ENCODE measurements around the gene SHC2. TPM values are rescaled to one million over a fixed set of nuclear protein-coding genes. Genes with fewer than 3 reads are reported as not detected.

SHC2 gene
- total and polyA plus RNA-seq, 2 donors (not counting 1 experiment from before 2014, with no cell fraction given) = 0.02 to 2.5 TPM

DNA sequence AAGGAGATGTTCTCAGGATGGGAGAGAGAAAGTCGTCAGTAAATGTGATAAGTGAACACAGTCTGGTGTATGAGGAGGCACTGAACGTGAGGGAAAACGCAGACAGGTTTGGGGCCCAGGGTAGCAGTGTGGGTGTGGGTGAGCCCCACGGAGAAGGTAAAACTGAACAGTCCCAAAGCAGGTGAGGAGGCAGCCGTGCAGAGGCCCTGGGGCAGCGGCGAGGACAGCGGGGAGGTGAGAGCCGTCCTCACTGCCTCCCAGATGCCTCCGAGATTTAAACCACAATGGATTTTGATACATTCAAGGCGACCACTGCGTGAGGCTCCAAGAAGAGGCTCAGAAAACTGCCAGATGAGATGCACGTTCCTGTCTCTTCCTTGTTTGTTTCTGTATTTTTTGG is 14.5 kb upstream of the SHC2 start:
- Histone ChIP-seq H3K9ac (ENCODE audit: insufficient read depth, low read length) (no peak overlapping the region), H2AFZ (ENCODE audit: low read length) (no peak overlapping the region), H3K27ac (ENCODE audit: insufficient read depth, low read length) (no peak overlapping the region), H3K27me3 (ENCODE audit: control insufficient read depth, insufficient read depth, low read length) (no peaks in the 10 kb centered on the region), H3K4me2 (ENCODE audit: extremely low read depth, insufficient read depth, low read length) (no peak overlapping the region), H3K4me3 (replicated peaks in 1 of 4; ENCODE audit: control extremely low read depth in 1 of 4, insufficient read depth in 1 of 4, low read depth in 3 of 4, low read length in 4 of 4) (no peak overlapping the region), H4K20me1 (ENCODE audit: control insufficient read depth, extremely low read depth, insufficient read depth, low read length) (no peaks in the 10 kb centered on the region), H3K79me2 (ENCODE audit: control insufficient read depth, insufficient read depth, low read length) (no peaks in the 10 kb centered on the region), H3K36me3 (ENCODE audit: control insufficient read depth, insufficient read depth, low read length) (no peaks in the 10 kb centered on the region), H3K9me3 (ENCODE audit: control insufficient read depth, insufficient read depth, low read depth, low read length) (no peaks in the 10 kb centered on the region), H3K4me1 (ENCODE audit: control insufficient read depth, extremely low read depth, insufficient read depth, low read length) (no peaks in the 10 kb centered on the region)
- no peak for TF ChIP-seq CTCF (conservative IDR thresholded peaks at IDR 0.05 in 1 of 2, IDR thresholded peaks at IDR 0.05 in 1 of 2; ENCODE audit: low read depth in 1 of 2, low read length in 2 of 2)
- no peak for TF ChIP-seq EZH2 (IDR thresholded peaks at IDR 0.05; ENCODE audit: low read length, missing control alignments)
- no peak for DNase-seq (ENCODE audit: low read depth in 2 of 2)

- Histone ChIP-seq H3K4me1 (ENCODE audit: control insufficient read depth, extremely low read depth, insufficient read depth, low read length) (no peaks in the 10 kb centered on the region), H3K79me2 (ENCODE audit: control insufficient read depth, insufficient read depth, low read length) (no peaks in the 10 kb centered on the region), H3K4me2 (ENCODE audit: extremely low read depth, insufficient read depth, low read length) (no peak overlapping the region), H3K4me3 (replicated peaks in 1 of 4; ENCODE audit: control extremely low read depth in 1 of 4, insufficient read depth in 1 of 4, low read depth in 3 of 4, low read length in 4 of 4) (no peak overlapping the region), H3K27me3 (ENCODE audit: control insufficient read depth, insufficient read depth, low read length) (no peaks in the 10 kb centered on the region), H4K20me1 (ENCODE audit: control insufficient read depth, extremely low read depth, insufficient read depth, low read length) (no peaks in the 10 kb centered on the region), H3K9ac (ENCODE audit: insufficient read depth, low read length) (no peak overlapping the region), H3K27ac (ENCODE audit: insufficient read depth, low read length) (no peak overlapping the region), H2AFZ (ENCODE audit: low read length) (no peak overlapping the region), H3K9me3 (ENCODE audit: control insufficient read depth, insufficient read depth, low read depth, low read length) (no peaks in the 10 kb centered on the region), H3K36me3 (ENCODE audit: control insufficient read depth, insufficient read depth, low read length) (no peaks in the 10 kb centered on the region)
- TF ChIP-seq EZH2 (IDR thresholded peaks at IDR 0.05; ENCODE audit: low read length, missing control alignments) = no peak
- DNase-seq (ENCODE audit: low read depth in 2 of 2) = no peak
Observed at GRCh38 chr19:474126-475078, 13.6 kb upstream of the SHC2 start.

- no peak for DNase-seq (ENCODE audit: low read depth in 2 of 2)
- no peak overlapping the region for H2AFZ ChIP-seq (ENCODE audit: low read length)
- no peaks in the 10 kb centered on the region for H3K27me3 ChIP-seq (ENCODE audit: control insufficient read depth, insufficient read depth, low read length)
- no peaks in the 10 kb centered on the region for H4K20me1 ChIP-seq (ENCODE audit: control insufficient read depth, extremely low read depth, insufficient read depth, low read length)
- H3K4me3 ChIP-seq (replicated peaks in 1 of 4; ENCODE audit: control extremely low read depth in 1 of 4, insufficient read depth in 1 of 4, low read depth in 3 of 4, low read length in 4 of 4) = no peak overlapping the region
- no peak overlapping the region for H3K4me2 ChIP-seq (ENCODE audit: extremely low read depth, insufficient read depth, low read length)
- no peak overlapping the region for H3K27ac ChIP-seq (ENCODE audit: insufficient read depth, low read length)
- H3K9me3 ChIP-seq (ENCODE audit: control insufficient read depth, insufficient read depth, low read depth, low read length) = no peaks in the 10 kb centered on the region
- no peaks in the 10 kb centered on the region for H3K79me2 ChIP-seq (ENCODE audit: control insufficient read depth, insufficient read depth, low read length)
- no peaks in the 10 kb centered on the region for H3K4me1 ChIP-seq (ENCODE audit: control insufficient read depth, extremely low read depth, insufficient read depth, low read length)
- no peak overlapping the region for H3K9ac ChIP-seq (ENCODE audit: insufficient read depth, low read length)
- no peaks in the 10 kb centered on the region for H3K36me3 ChIP-seq (ENCODE audit: control insufficient read depth, insufficient read depth, low read length)
- TF ChIP-seq CTCF (conservative IDR thresholded peaks at IDR 0.05 in 1 of 2, IDR thresholded peaks at IDR 0.05 in 1 of 2; ENCODE audit: low read depth in 1 of 2, low read length in 2 of 2) (no peak), EZH2 (IDR thresholded peaks at IDR 0.05; ENCODE audit: low read length, missing control alignments) (no peak)
Observed at GRCh38 chr19:472005-472858, 11.4 kb upstream of the SHC2 start.
